ENCODE data around the gene CDK14.
A peak's percentile ranks its signal among the peaks of the same experiment; 100 is the strongest.

The CDK14 gene

GRCh38 chr7:90613088-90613498 is 17.0 kb downstream of the CDK14 start:
- peak; percentile 77 for DNase-seq (ENCODE audit: low read depth)
- TF ChIP-seq CTCF (IDR thresholded peaks at IDR 0.05; ENCODE audit: insufficient read depth, low read depth, low read length, missing control alignments), result no peak
- no peak overlapping the region for H3K4me3 ChIP-seq (ENCODE audit: low read depth, low read length)

GRCh38 chr7:90617442-90617841 is 21.3 kb downstream of the CDK14 start:
- no peak for DNase-seq (ENCODE audit: low read depth)
- TF ChIP-seq CTCF (IDR thresholded peaks at IDR 0.05; ENCODE audit: insufficient read depth, low read depth, low read length, missing control alignments), result no peak
- H3K4me3 ChIP-seq (ENCODE audit: low read depth, low read length), result no peak overlapping the region

GRCh38 chr7:90618876-90619275 is 22.8 kb downstream of the CDK14 start:
- TF ChIP-seq CTCF (IDR thresholded peaks at IDR 0.05; ENCODE audit: insufficient read depth, low read depth, low read length, missing control alignments), result no peak
- DNase-seq (ENCODE audit: low read depth), result no peak

GRCh38 chr7:90621125-90621746 is 25.1 kb downstream of the CDK14 start:
- H3K4me3 ChIP-seq (ENCODE audit: low read depth, low read length), result no peak overlapping the region
- DNase-seq (ENCODE audit: low read depth), result peak; percentile 25
- TF ChIP-seq CTCF (IDR thresholded peaks at IDR 0.05; ENCODE audit: insufficient read depth, low read depth, low read length, missing control alignments), result no peak

More at GRCh38 chr7:90618876-90619275, 22.8 kb downstream of the CDK14 start:
- H3K4me3 ChIP-seq (ENCODE audit: low read depth, low read length), result no peak overlapping the region

- H3K4me3 ChIP-seq (ENCODE audit: low read depth, low read length), result no peak overlapping the region
- no peak for TF ChIP-seq CTCF (IDR thresholded peaks at IDR 0.05; ENCODE audit: insufficient read depth, low read depth, low read length, missing control alignments)
- DNase-seq (ENCODE audit: low read depth), result no peak
Measured at GRCh38 chr7:90621747-90622140, 25.6 kb downstream of the CDK14 start.

- TF ChIP-seq CTCF (IDR thresholded peaks at IDR 0.05; ENCODE audit: insufficient read depth, low read depth, low read length, missing control alignments), result no peak
- no peak overlapping the region for H3K4me3 ChIP-seq (ENCODE audit: low read depth, low read length)
- no peak for DNase-seq (ENCODE audit: low read depth)
Measured at GRCh38 chr7:90622670-90623069, 26.5 kb downstream of the CDK14 start.

Data from GM12865 (cell line).